Breast epithelium (tissue), 3 donors: ENCODE data around the gene PRR18.

Experiments
- CTCF ChIP-seq, 3 donors: fragments of 450-650 bp; IDR thresholded peaks; one replicate each; pipeline ENCODE4 v1.5.1; 2016 to 2017; ENCODE audit warnings: antibody characterized with exemption in 3 of 3, mild to moderate bottlenecking in 3 of 3, moderate library complexity in 3 of 3
- POLR2A ChIP-seq: fragments of 450-650 bp; IDR thresholded peaks from one replicate; pipeline ENCODE4 v1.6.1; 2016; ENCODE audit warnings: antibody characterized with exemption, mild to moderate bottlenecking, moderate library complexity

GRCh38 chr6:166342349-166343149 is 34.4 kb upstream of the PRR18 start, which contains the start of gene SFT2D1:
- no peak for TF ChIP-seq CTCF (IDR thresholded peaks at IDR 0.05)
- TF ChIP-seq POLR2A = peak; percentile 92
